GM10248 (cell line): ENCODE data around the gene TMEM154.

Source experiments
- CTCF ChIA-PET: fragments of 300-600 bp; sonication (Branson Sonifier 250); formaldehyde crosslinking; extraction: SDS; loops from one replicate; lab custom pipeline; 2021; ENCODE audit warnings: antibody characterized with exemption; lab: Yijun Ruan, JAX
- POLR2A ChIA-PET: fragments of 350-650 bp; sonication (Branson Sonifier 250); formaldehyde crosslinking; extraction: SDS; loops from one replicate; lab custom pipeline; 2020; ENCODE audit warnings: antibody characterized with exemption; lab: Yijun Ruan, JAX
- DNase-seq: peaks from one replicate; pipeline ENCODE4 v3.0.0; 2012; ENCODE audit errors: extremely low spot score
- TF ChIP-seq, protein P1 (sequence below): IDR thresholded peaks from 2 replicates; pipeline ENCODE4 v1.5.1; 2012; ENCODE audit warnings: mild to moderate bottlenecking, low read depth; ENCODE audit errors: extremely low read depth, missing control alignments, control extremely low read depth

TMEM154 gene

GRCh38 chr4:152682143-152682941 lies 2.5 kb upstream of the TMEM154 start:
- TF ChIP-seq, protein P1, sequence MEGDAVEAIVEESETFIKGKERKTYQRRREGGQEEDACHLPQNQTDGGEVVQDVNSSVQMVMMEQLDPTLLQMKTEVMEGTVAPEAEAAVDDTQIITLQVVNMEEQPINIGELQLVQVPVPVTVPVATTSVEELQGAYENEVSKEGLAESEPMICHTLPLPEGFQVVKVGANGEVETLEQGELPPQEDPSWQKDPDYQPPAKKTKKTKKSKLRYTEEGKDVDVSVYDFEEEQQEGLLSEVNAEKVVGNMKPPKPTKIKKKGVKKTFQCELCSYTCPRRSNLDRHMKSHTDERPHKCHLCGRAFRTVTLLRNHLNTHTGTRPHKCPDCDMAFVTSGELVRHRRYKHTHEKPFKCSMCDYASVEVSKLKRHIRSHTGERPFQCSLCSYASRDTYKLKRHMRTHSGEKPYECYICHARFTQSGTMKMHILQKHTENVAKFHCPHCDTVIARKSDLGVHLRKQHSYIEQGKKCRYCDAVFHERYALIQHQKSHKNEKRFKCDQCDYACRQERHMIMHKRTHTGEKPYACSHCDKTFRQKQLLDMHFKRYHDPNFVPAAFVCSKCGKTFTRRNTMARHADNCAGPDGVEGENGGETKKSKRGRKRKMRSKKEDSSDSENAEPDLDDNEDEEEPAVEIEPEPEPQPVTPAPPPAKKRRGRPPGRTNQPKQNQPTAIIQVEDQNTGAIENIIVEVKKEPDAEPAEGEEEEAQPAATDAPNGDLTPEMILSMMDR: no peak
- CTCF ChIA-PET: interaction anchor here (1.0 to 2.2 kb wide), 3 partner anchors 15 to 53 kb away, joined by 3 to 8 read pairs (median 4); no protein-coding TSS in a partner anchor
- DNase-seq: no peak
- POLR2A ChIA-PET: no interaction called here

DNA sequence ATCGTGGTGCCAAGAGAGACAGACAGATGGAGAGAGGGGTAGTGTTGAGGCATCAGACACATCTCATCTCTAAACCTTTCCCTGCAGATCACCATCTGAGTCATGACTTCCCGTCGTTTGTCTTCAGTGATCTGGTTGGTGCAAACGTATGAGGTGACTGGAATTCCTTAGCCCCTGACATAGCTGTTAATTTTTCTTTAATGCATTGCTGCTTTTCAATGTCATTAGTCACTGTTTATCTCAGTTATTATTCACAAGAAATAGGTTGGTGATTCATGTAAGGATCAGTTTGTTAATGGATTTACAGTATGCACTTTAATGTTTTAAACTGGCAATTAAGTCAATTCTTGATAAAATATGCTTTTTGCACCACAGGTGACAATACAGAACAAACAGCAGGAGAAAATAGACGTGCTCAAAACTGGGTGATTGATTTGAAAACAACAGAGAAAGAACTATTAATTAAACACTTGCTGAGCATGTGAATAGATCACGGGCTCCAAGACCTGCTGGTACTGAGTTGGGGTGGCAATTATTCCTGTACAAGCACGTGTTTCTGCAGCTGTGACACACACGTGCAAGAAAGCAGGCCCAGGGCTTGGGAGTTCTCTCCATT lies 1.3 kb upstream of the TMEM154 start:
- TF ChIP-seq, protein P1: no peak
- DNase-seq: no peak
- CTCF ChIA-PET: interaction anchor here (0.9 to 1.0 kb wide), 2 partner anchors 14 to 54 kb away, joined by 3 read pairs; no protein-coding TSS in a partner anchor
- POLR2A ChIA-PET: no interaction called here

DNA sequence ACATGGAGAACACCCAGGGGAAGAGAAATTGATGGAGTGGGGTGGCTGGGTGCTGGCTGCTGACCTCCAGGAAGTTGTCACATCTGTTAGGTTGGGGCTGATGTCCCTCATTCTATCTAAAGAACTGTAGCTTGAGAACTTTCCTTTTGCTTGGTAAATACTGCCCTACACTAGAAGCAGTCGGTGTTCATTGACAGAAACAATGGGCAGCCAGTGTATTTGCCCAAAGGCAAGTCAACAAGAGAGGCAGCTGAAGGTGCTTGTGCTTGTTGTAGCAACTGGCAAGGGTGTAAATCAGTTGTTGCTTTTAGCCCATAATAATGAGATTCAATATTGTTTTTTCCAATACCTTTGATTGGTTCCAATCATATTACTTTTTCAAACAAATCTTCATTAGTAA lies 956 bp downstream of the TMEM154 start:
- ChIA-PET CTCF (interaction anchor here (0.7 to 5.1 kb wide), 10 partner anchors 11 to 323 kb away, joined by 3 to 38 read pairs (median 4); no protein-coding TSS in a partner anchor), POLR2A (no interaction called here)
- no peak for DNase-seq
- TF ChIP-seq, protein P1: no peak

- POLR2A ChIA-PET: no interaction called here
- TF ChIP-seq, protein P1: no peak
- CTCF ChIA-PET: interaction anchor here (0.9 to 5.1 kb wide), 18 partner anchors 9 to 268 kb away, joined by 3 to 38 read pairs (median 4); no protein-coding TSS in a partner anchor
- DNase-seq: no peak
Observed at GRCh38 chr4:152677117-152677516, 2.7 kb downstream of the TMEM154 start.

- CTCF ChIA-PET: interaction anchor here (0.7 to 5.1 kb wide), 20 partner anchors 9 to 319 kb away, joined by 3 to 38 read pairs (median 4); no protein-coding TSS in a partner anchor
- TF ChIP-seq, protein P1: no peak
- POLR2A ChIA-PET: no interaction called here
- DNase-seq: no peak
Observed at GRCh38 chr4:152676052-152676854, 3.5 kb downstream of the TMEM154 start.

DNA sequence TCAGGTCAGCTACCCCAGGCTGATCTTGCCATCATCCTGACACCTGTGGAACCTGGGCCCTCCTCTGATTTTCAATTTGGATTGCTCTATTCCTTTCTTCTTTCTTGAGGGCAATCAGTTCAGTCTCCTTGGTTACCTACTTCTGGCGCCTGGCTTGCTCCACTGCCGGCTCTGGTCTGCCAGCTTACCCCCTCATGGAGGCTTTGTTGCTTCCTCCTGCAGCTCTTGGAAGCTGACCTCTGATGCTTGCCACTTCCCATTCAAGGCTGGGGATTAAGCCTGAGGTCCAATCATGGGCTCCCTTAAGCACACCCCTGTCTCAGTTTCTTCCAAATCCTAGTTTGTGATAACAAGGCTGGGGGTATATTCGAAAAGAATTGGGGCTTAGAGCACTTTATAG lies 5.4 kb downstream of the TMEM154 start:
- POLR2A ChIA-PET: no interaction called here
- DNase-seq: no peak
- CTCF ChIA-PET: interaction anchor here (1.1 to 1.4 kb wide), 2 partner anchors 35 to 214 kb away, joined by 3 to 5 read pairs; no protein-coding TSS in a partner anchor
- TF ChIP-seq, protein P1: no peak
